CD4-positive, CD25-positive, alpha-beta regulatory T cell (primary cell): ENCODE results near the gene CCIN. TPM values are rescaled to one million over a fixed set of nuclear protein-coding genes. Genes with fewer than 3 reads are reported as not detected.

Experiments used
- ATAC-seq, 2 donors: fragments of 150-1000 bp; cut with Tn5 transposase; one replicate each; pipeline ENCODE4 v1.10.0; 2021; ENCODE audit warnings: low read depth in 2 of 2, moderate number of reproducible peaks in 2 of 2, moderate library complexity in 1 of 2
- DNase-seq, 3 donors: peaks; one replicate each; pipeline versions ENCODE4 v3.0.0 to v3.0.0-alpha.2; 2012 to 2022; ENCODE audit warnings: mixed read lengths in 1 of 3
- H3K27ac ChIP-seq: one replicate; pipeline ENCODE4 v1.7.0; 2013; ENCODE audit warnings: mild to moderate bottlenecking, low read length; ENCODE audit not compliant: insufficient read depth, poor library complexity, severe bottlenecking
- H3K27me3 ChIP-seq: one replicate; pipeline ENCODE4 v1.7.0; 2013; ENCODE audit warnings: low read length; ENCODE audit not compliant: control insufficient read depth, insufficient read depth
- H3K36me3 ChIP-seq: one replicate; pipeline ENCODE4 v1.7.0; 2013; ENCODE audit warnings: mild to moderate bottlenecking, low read length, moderate library complexity; ENCODE audit not compliant: control insufficient read depth, insufficient read depth
- H3K4me1 ChIP-seq: 2 replicates; pipeline ENCODE4 v1.7.0; 2013; ENCODE audit warnings: mild to moderate bottlenecking, low read length; ENCODE audit not compliant: insufficient read depth, control insufficient read depth, poor library complexity, severe bottlenecking
- H3K4me3 ChIP-seq: one replicate; pipeline ENCODE4 v1.7.0; 2013; ENCODE audit warnings: low read depth, mild to moderate bottlenecking, low read length, moderate library complexity
- H3K9me3 ChIP-seq, 2 experiments: 1 replicate in 1 of 2; 2 replicates in 1 of 2; pipeline ENCODE4 v1.7.0; 2013; ENCODE audit warnings: low read length in 2 of 2, mild to moderate bottlenecking in 1 of 2, moderate library complexity in 1 of 2; ENCODE audit not compliant: control insufficient read depth in 2 of 2
- H3K27ac Mint-ChIP-seq, 3 donors: one replicate each; pipeline ENCODE4 v1.8.0; 2020 to 2022; ENCODE audit warnings: mild to moderate bottlenecking in 3 of 3, mixed read lengths in 3 of 3, moderate library complexity in 2 of 3
- H3K27me3 Mint-ChIP-seq: one replicate; pipeline ENCODE4 v1.8.0; 2022; ENCODE audit warnings: mild to moderate bottlenecking, mixed read lengths
- H3K36me3 Mint-ChIP-seq: one replicate; pipeline ENCODE4 v1.8.0; 2020; ENCODE audit warnings: mixed read lengths
- H3K4me1 Mint-ChIP-seq, 4 donors: one replicate each; pipeline ENCODE4 v1.8.0; 2020 to 2022; ENCODE audit warnings: mixed read lengths in 4 of 4, mild to moderate bottlenecking in 1 of 4
- H3K4me3 Mint-ChIP-seq, 4 donors: one replicate each; pipeline ENCODE4 v1.8.0; 2020 to 2022; ENCODE audit warnings: mild to moderate bottlenecking in 4 of 4, mixed read lengths in 4 of 4, moderate library complexity in 3 of 4
- H3K9me3 Mint-ChIP-seq, 7 donors: one replicate each; pipeline ENCODE4 v1.8.0; 2020 to 2022; ENCODE audit warnings: mixed read lengths in 7 of 7, mild to moderate bottlenecking in 3 of 7, moderate library complexity in 2 of 7
- polyA plus RNA-seq, 4 donors: library from polyadenylated mRNA; unstranded; fragments of 300-500 nt; fragmentation: Illumina TruSeq; gene quantifications; one replicate each; pipeline ENCODE4 v1.2.3, GENCODE V29; 2021
- total RNA-seq: library from RNA; stranded (reverse); gene quantifications from one replicate; pipeline ENCODE4 v1.2.3, GENCODE V29; 2022

The CCIN gene
- total and polyA plus RNA-seq, 5 donors from 2014 or later, result 0.38 to 1.4 TPM; not detected in 3

DNA sequence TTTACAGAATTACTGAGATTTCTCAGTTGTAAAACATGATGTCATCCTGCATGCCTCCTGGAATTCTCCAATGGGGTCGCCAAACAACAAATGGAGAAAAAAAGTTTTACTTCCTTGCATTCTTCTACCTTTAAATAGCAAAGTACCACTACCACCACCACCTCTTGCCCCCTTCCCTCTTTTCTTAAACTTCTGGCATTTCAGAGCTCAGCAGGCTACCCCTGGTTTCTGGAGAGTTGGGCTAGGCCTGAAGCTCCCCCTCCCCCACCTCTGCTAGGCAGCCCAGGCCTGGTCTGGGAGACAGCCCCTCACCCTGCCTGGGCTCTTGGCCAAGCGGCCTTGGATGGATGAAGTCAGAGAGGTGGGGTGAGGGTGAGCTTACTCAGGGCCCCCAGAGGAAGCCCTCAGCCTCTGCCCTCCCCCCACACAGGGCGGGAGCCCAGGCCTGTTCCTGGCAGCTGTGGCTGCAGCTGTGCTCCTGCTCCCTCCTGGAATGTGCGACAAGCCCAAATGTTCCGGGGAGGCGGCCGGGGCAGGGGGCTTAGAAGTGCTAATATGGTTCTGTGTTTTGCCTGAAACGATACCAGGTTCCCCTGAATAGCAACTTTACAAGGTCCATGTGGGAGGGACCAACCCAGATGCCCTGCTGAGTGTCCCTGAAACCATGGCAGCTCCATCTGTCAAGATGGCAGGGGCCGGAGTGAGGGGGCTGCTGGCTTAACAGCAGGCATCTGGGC, 6.0 kb upstream of the CCIN start:
- peak overlapping the region in 1 of 3 donors; percentile 83 for H3K27ac Mint-ChIP-seq
- H3K4me3 ChIP-seq, result no peak overlapping the region

GRCh38 chr9:36163786-36164170, 5.4 kb upstream of the CCIN start:
- Histone ChIP-seq H3K4me3 (no peak overlapping the region), H3K27me3 (no peaks in the 10 kb centered on the region), H3K4me1 (peaks cover 11% of the 10 kb centered on the region), H3K9me3 (no peaks in the 10 kb centered on the region), H3K27ac (no peak overlapping the region), H3K36me3 (peaks cover 9% of the 10 kb centered on the region)
- H3K4me1 Mint-ChIP-seq, result peaks cover 0 to 22% (median 10%) of the 10 kb centered on the region in 4 donors
- H3K9me3 Mint-ChIP-seq, result no peaks in the 10 kb centered on the region
- DNase-seq, result no peak
- ATAC-seq, result no peak
- H3K36me3 Mint-ChIP-seq, result peaks cover 31% of the 10 kb centered on the region
- H3K4me3 Mint-ChIP-seq, result no peak overlapping the region
- H3K27me3 Mint-ChIP-seq, result no peaks in the 10 kb centered on the region
- H3K27ac Mint-ChIP-seq, result peak overlapping the region in 1 of 3 donors; percentile 83

More for the DNA sequence above, 6.0 kb upstream of the CCIN start:
- no peaks in the 10 kb centered on the region for H3K27me3 Mint-ChIP-seq
- no peak for DNase-seq
- no peak for ATAC-seq
- H3K4me1 Mint-ChIP-seq, result peaks cover 0 to 26% (median 12%) of the 10 kb centered on the region in 4 donors
- H3K27ac ChIP-seq, result no peak overlapping the region
- peaks cover 35% of the 10 kb centered on the region for H3K36me3 Mint-ChIP-seq
- H3K9me3 Mint-ChIP-seq, result no peaks in the 10 kb centered on the region
- peaks cover 11% of the 10 kb centered on the region for H3K4me1 ChIP-seq
- H3K9me3 ChIP-seq, result no peaks in the 10 kb centered on the region
- H3K4me3 Mint-ChIP-seq, result no peak overlapping the region
- H3K36me3 ChIP-seq, result peaks cover 12% of the 10 kb centered on the region
- H3K27me3 ChIP-seq, result no peaks in the 10 kb centered on the region

DNA sequence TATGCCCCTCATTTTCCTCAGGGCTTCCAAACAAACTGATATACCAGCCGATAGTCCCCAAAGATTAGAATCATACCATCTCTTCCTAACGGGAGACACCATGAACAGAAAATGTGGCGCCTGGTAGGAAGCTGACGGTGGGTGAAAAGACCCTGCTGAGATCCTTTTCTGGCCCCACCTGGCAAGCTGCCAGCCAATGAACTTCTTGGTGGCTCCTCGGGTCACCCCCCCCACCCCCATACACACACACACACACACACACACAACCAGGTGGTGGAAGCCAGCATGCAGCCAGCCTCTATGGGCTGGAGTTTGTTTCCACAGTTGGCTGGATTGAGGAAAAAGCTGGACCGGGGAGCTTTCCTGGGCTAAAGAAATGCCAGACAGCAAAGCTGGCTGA, 4.8 kb upstream of the CCIN start:
- Mint-ChIP-seq H3K4me1 (peaks cover 0 to 21% (median 9%) of the 10 kb centered on the region in 4 donors), H3K4me3 (peak overlapping the region in 1 of 4 donors; percentile 32), H3K27ac (peak overlapping the region in 1 of 3 donors; percentile 83), H3K27me3 (no peaks in the 10 kb centered on the region), H3K9me3 (no peaks in the 10 kb centered on the region), H3K36me3 (peaks cover 25% of the 10 kb centered on the region)
- no peak overlapping the region for H3K4me3 ChIP-seq
- ATAC-seq (no peak), DNase-seq (no peak)
- no peaks in the 10 kb centered on the region for H3K27me3 ChIP-seq
- no peak overlapping the region for H3K27ac ChIP-seq
- H3K9me3 ChIP-seq, result no peaks in the 10 kb centered on the region
- peaks cover 7% of the 10 kb centered on the region for H3K36me3 ChIP-seq
- peaks cover 11% of the 10 kb centered on the region for H3K4me1 ChIP-seq

DNA sequence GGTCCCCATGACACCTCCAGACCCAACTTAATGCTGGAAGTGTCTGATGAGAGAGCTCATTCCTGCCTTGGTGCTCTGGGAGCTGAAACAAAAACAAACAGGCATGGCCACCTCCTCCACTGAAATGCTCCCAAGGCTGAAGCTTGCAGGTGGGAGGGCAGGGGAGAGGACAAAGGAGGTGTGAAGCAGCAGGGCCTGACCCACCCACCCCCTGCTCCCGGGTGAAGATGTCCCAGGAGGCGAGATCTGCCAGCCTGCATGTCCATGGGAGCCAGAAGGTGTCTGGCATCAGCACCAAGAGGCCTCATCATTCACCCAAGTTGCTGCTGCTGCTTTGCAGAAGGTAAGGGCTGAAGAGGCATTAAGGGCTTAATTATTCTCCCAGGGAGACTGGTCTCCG, 4.2 kb upstream of the CCIN start:
- DNase-seq (no peak), ATAC-seq (no peak)
- Mint-ChIP-seq H3K9me3 (no peaks in the 10 kb centered on the region), H3K27ac (no peak overlapping the region), H3K4me1 (peaks cover 0 to 19% (median 9%) of the 10 kb centered on the region in 4 donors), H3K36me3 (peaks cover 23% of the 10 kb centered on the region), H3K4me3 (peak overlapping the region in 2 of 4 donors; percentile 47 to 56), H3K27me3 (no peaks in the 10 kb centered on the region)
- no peaks in the 10 kb centered on the region for H3K27me3 ChIP-seq
- H3K4me1 ChIP-seq, result peaks cover 11% of the 10 kb centered on the region
- no peak overlapping the region for H3K27ac ChIP-seq
- H3K9me3 ChIP-seq, result no peaks in the 10 kb centered on the region
- peaks cover 7% of the 10 kb centered on the region for H3K36me3 ChIP-seq
- no peak overlapping the region for H3K4me3 ChIP-seq

DNA sequence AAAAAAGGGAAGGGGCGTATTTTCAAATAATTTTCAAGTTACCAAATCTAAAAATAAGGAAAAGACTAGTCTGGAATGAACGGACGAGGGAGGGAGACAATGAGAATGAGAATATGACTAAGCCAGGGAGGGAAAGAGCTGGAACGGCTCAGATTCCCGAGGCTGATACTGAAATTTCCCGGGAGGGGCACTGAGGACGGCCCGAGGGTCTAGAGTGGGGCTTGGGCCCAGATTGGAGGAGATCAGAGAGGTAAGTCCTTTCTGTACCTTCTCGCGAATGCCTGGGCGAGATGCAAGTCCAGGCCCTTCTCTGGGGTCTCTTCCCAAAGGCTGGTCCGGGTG, 3.4 kb upstream of the CCIN start:
- Histone ChIP-seq H3K4me1 (peaks cover 11% of the 10 kb centered on the region), H3K27ac (no peak overlapping the region), H3K4me3 (no peak overlapping the region), H3K36me3 (peaks cover 5% of the 10 kb centered on the region), H3K9me3 (no peaks in the 10 kb centered on the region), H3K27me3 (no peaks in the 10 kb centered on the region)
- H3K27me3 Mint-ChIP-seq, result no peaks in the 10 kb centered on the region
- H3K27ac Mint-ChIP-seq, result peak overlapping the region in 1 of 3 donors; percentile 52
- peaks cover 17% of the 10 kb centered on the region for H3K36me3 Mint-ChIP-seq
- H3K4me1 Mint-ChIP-seq, result peaks cover 0 to 19% (median 7%) of the 10 kb centered on the region in 4 donors
- H3K9me3 Mint-ChIP-seq, result no peaks in the 10 kb centered on the region
- DNase-seq (no peak), ATAC-seq (no peak)
- peak overlapping the region in 3 of 4 donors; percentile 24 to 75 (median 26) for H3K4me3 Mint-ChIP-seq

DNA sequence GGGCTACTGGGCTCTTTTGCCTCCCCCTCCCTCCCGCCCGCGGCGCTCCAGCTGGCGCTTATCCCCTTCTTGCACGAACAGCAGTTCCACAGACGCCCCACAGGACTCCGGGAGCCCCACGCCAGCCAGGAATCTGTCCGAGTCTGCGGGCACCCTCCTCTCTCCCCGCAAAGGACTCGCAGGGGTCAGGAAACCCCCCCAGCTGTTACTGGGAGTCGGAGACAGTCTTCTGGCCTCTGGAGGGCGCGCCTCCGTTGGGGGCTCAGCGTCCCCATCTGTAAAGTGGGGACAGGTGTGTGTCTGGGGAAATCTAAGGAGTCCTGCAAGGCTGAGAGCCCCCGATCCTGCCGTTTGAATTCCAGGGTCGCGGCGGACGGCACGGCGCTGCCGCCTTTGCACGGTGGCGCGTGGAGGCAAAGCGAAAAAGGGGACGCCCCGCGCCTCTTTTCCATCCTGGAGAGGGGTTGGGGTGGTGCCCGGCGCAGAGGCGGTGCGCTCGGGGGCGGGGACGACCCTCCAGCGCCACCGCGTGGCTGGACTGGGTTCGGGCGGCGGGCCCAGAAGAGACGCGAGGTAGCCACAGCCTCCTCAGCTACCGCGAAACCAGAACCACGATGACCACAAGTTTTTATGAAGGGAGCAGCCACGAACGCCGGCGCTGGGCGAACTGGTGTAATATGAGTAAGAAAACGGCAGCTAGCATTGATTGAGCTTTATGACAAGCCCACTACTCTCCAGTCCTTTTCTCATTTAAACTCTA, 2.8 kb upstream of the CCIN start:
- no peaks in the 10 kb centered on the region for H3K27me3 ChIP-seq
- peaks cover 11% of the 10 kb centered on the region for H3K36me3 Mint-ChIP-seq
- H3K4me3 Mint-ChIP-seq, result peak overlapping the region; percentile 75 to 79 (median 77)
- no peaks in the 10 kb centered on the region for H3K9me3 Mint-ChIP-seq
- H3K4me3 ChIP-seq, result peak overlapping the region; percentile 48
- DNase-seq (peak; percentile 71 to 79 (median 78)), ATAC-seq (peak; percentile 92 to 95)
- H3K27me3 Mint-ChIP-seq, result no peaks in the 10 kb centered on the region
- no peaks in the 10 kb centered on the region for H3K9me3 ChIP-seq
- no peak overlapping the region for H3K27ac ChIP-seq
- peak overlapping the region in 1 of 3 donors; percentile 71 for H3K27ac Mint-ChIP-seq
- peaks cover 5% of the 10 kb centered on the region for H3K36me3 ChIP-seq
- H3K4me1 ChIP-seq, result peaks cover 11% of the 10 kb centered on the region
- peaks cover 0 to 18% (median 6%) of the 10 kb centered on the region in 4 donors for H3K4me1 Mint-ChIP-seq

GRCh38 chr9:36169708-36170107, 520 bp downstream of the CCIN start:
- Mint-ChIP-seq H3K27ac (no peak overlapping the region), H3K4me1 (peaks cover 0 to 11% (median 3%) of the 10 kb centered on the region in 4 donors), H3K9me3 (no peaks in the 10 kb centered on the region), H3K27me3 (peaks cover 10% of the 10 kb centered on the region), H3K4me3 (no peak overlapping the region), H3K36me3 (no peaks in the 10 kb centered on the region)
- ATAC-seq (no peak), DNase-seq (no peak)
- H3K27ac ChIP-seq, result no peak overlapping the region
- H3K4me1 ChIP-seq, result peaks cover 11% of the 10 kb centered on the region
- H3K9me3 ChIP-seq, result no peaks in the 10 kb centered on the region
- no peak overlapping the region for H3K4me3 ChIP-seq
- no peaks in the 10 kb centered on the region for H3K27me3 ChIP-seq
- no peaks in the 10 kb centered on the region for H3K36me3 ChIP-seq
